Skeletal muscle tissue (tissue), 4 donors: ENCODE data around the gene BCL2L1. TPM values are rescaled to one million over a fixed set of nuclear protein-coding genes. Genes with fewer than 3 reads are reported as not detected.
A peak's percentile ranks its signal among the peaks of the same experiment; 100 is the strongest.

Experiments
- H3K27ac ChIP-seq: one replicate; pipeline ENCODE4 v1.7.0; 2013; ENCODE audit warnings: mild to moderate bottlenecking, low read depth, low read length, inconsistent platforms
- H3K27me3 ChIP-seq, 3 donors: one replicate each; pipeline ENCODE4 v1.7.0; 2013; ENCODE audit warnings: low read length in 3 of 3; ENCODE audit not compliant: control insufficient read depth in 3 of 3, insufficient read depth in 3 of 3
- H3K36me3 ChIP-seq, 3 donors: one replicate each; pipeline ENCODE4 v1.7.0; 2013; ENCODE audit warnings: low read length in 3 of 3; ENCODE audit not compliant: control insufficient read depth in 3 of 3, insufficient read depth in 3 of 3
- H3K4me1 ChIP-seq, 3 donors: one replicate each; pipeline ENCODE4 v1.7.0; 2013; ENCODE audit warnings: low read length in 3 of 3, mild to moderate bottlenecking in 3 of 3; ENCODE audit not compliant: control insufficient read depth in 3 of 3, insufficient read depth in 3 of 3
- H3K4me3 ChIP-seq, 3 donors: one replicate each; pipeline ENCODE4 v1.7.0; 2013; ENCODE audit warnings: low read length in 3 of 3
- H3K9ac ChIP-seq, 3 donors: one replicate each; pipeline ENCODE4 v1.7.0; 2013; ENCODE audit warnings: low read length in 3 of 3, mild to moderate bottlenecking in 3 of 3, moderate library complexity in 2 of 3, low read depth in 1 of 3
- H3K9me3 ChIP-seq, 3 donors: one replicate each; pipeline ENCODE4 v1.7.0; 2013; ENCODE audit warnings: low read length in 3 of 3; ENCODE audit not compliant: control insufficient read depth in 3 of 3
- total RNA-seq: library from RNA; depleted of rRNA; stranded (reverse); fragments of >200 nt; gene quantifications from one replicate; pipeline ENCODE4 v1.2.3, GENCODE V29; 2014
- donor health status: Osteomylitis.

Gene BCL2L1
- total RNA-seq, 1 donor from 2014 or later = 44.9 TPM

GRCh38 chr20:31667315-31668285 lies 55.1 kb downstream of the BCL2L1 start:
- Histone ChIP-seq H3K4me1 (peaks cover 69 to 77% (median 71%) of the 10 kb centered on the region in 3 donors), H3K9me3 (no peaks in the 10 kb centered on the region), H3K36me3 (peaks cover 5 to 17% (median 11%) of the 10 kb centered on the region in 3 donors), H3K27me3 (no peaks in the 10 kb centered on the region), H3K27ac (peak overlapping the region; percentile 68), H3K9ac (peak overlapping the region in 1 of 3 donors; percentile 28), H3K4me3 (no peak overlapping the region)

DNA sequence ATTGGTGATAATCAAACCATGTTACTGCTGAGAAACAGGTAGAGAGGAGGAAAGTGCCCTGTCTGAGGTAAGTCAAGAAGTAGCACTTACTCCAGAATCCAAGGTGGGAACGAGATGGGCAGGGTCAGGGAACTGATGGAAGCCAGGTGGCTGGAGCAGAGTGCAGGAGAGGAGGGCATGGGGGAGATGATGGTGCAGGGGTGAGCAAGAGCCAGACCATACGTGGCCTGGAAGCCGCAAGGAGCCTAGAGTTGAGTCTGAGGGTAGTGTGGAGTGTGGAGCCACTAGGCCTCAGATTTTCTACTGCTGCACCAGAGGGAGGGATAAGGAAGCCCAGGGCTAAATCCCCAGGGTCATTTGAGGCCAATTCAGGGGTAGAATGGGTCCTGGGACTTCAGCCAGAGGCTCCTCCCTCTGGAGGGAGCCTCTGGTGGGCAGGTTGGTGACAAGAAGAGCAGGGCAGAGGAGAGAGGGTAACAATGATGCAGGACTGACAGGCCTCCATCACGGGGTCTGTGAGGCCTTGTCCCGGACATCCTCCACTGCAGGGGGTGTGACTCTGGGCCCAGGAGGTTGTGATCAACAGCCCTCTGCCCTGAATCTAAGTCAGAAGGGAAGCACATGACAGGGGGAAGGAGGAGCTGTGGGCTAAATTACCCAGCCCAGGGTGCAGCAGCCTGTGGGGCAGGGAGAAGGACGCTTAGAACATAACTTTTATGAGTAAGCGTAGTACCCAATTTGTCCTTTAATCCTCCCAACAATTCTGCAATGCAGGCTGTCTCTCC lies 56.2 kb downstream of the BCL2L1 start:
- Histone ChIP-seq H3K4me1 (peaks cover 68 to 78% (median 73%) of the 10 kb centered on the region in 3 donors), H3K27me3 (no peaks in the 10 kb centered on the region), H3K9ac (peak overlapping the region; percentile 48 to 70 (median 51)), H3K27ac (peak overlapping the region; percentile 68), H3K4me3 (peak overlapping the region in 1 of 3 donors; percentile 22), H3K9me3 (no peaks in the 10 kb centered on the region), H3K36me3 (peaks cover 5 to 17% (median 11%) of the 10 kb centered on the region in 3 donors)

- Histone ChIP-seq H3K4me1 (peaks cover 64 to 74% (median 66%) of the 10 kb centered on the region in 3 donors), H3K27me3 (no peaks in the 10 kb centered on the region), H3K9ac (peak overlapping the region in 2 of 3 donors; percentile 30 to 70), H3K36me3 (peaks cover 5 to 17% (median 11%) of the 10 kb centered on the region in 3 donors), H3K27ac (peak overlapping the region; percentile 68), H3K9me3 (no peaks in the 10 kb centered on the region), H3K4me3 (no peak overlapping the region)
Measured at GRCh38 chr20:31665753-31666152, 56.9 kb downstream of the BCL2L1 start.

GRCh38 chr20:31664696-31665354 lies 57.8 kb downstream of the BCL2L1 start:
- peaks cover 5 to 17% (median 11%) of the 10 kb centered on the region in 3 donors for H3K36me3 ChIP-seq
- no peaks in the 10 kb centered on the region for H3K27me3 ChIP-seq
- peak overlapping the region in 1 of 3 donors; percentile 40 for H3K9ac ChIP-seq
- H3K4me3 ChIP-seq = no peak overlapping the region
- no peak overlapping the region for H3K27ac ChIP-seq
- H3K4me1 ChIP-seq = peaks cover 54 to 65% (median 57%) of the 10 kb centered on the region in 3 donors
- no peaks in the 10 kb centered on the region for H3K9me3 ChIP-seq

DNA sequence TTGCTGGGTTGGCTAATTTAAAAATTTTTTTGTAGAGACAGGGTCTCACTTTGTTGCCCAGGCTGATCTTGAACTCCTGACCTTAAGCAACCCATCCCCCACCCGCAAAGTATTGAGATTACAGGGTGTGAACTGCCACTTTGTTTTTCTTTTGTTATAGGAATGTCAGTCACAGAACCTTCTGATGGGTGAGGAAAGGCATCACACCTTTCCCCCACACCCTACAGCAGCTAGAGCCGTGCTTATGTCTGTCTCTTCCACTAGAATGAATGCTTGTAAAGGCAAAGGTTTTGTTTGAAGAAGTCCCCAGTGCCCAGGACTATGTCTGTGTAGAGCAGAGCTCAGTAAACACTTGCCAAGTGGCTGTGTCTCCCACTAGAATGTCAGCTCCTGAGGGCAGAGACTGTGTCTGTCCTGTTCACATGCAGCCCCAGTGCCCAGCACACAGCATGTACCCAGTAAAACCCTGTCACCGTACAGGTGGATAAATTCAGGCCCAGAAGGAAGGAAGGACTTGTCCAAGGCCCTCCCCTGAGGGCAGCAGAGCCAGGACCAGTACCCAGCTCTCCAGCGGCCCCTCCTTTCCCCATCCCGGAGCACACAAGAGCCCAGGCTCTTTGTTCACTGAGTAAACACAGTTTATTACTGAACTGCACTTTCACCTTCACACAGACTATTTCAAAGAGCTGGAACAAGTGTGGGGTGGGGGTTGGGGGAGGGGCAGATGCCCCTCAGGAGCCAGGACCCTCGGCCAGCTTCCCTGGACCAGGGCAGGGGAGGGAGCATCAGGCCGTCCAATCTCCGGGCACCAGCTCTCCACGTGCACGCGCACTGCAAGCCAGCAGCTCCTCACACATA lies 58.6 kb downstream of the BCL2L1 start:
- Histone ChIP-seq H3K4me3 (no peak overlapping the region), H3K9me3 (no peaks in the 10 kb centered on the region), H3K27ac (no peak overlapping the region), H3K4me1 (peaks cover 47 to 57% (median 49%) of the 10 kb centered on the region in 3 donors), H3K27me3 (no peaks in the 10 kb centered on the region), H3K36me3 (peaks cover 5 to 17% (median 11%) of the 10 kb centered on the region in 3 donors), H3K9ac (no peak overlapping the region)

GRCh38 chr20:31663524-31663837 lies 59.2 kb downstream of the BCL2L1 start:
- Histone ChIP-seq H3K9me3 (no peaks in the 10 kb centered on the region), H3K27me3 (no peaks in the 10 kb centered on the region), H3K4me1 (peaks cover 44 to 52% (median 49%) of the 10 kb centered on the region in 3 donors), H3K4me3 (no peak overlapping the region), H3K9ac (no peak overlapping the region), H3K27ac (no peak overlapping the region), H3K36me3 (peaks cover 5 to 17% (median 11%) of the 10 kb centered on the region in 3 donors)

DNA sequence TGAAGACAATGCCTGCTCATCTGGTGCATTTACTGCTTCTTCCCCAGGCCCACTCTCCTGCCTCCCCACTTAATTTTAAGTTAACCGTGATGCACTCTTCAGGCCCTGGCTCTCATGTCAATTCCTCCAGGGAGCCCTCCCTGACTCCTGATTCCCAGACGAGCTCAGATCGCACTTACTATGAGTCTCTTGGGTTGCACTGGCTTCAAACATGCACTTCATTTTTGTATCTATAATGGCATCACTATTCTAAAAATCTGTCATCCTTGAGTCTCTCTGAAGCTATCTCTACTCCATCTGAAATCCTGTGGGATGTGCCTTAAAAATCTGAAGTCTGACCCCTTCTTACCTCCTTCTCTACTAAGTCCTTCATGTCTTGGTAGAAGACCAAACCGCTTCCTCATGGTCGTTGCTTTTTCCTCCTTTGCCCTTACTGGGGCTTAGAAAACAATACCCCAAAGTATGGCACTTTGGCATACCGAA lies 60.3 kb downstream of the BCL2L1 start:
- peaks cover 37 to 44% (median 42%) of the 10 kb centered on the region in 3 donors for H3K4me1 ChIP-seq
- no peaks in the 10 kb centered on the region for H3K9me3 ChIP-seq
- peak overlapping the region in 1 of 3 donors; percentile 28 for H3K9ac ChIP-seq
- peaks cover 5 to 16% (median 11%) of the 10 kb centered on the region in 3 donors for H3K36me3 ChIP-seq
- no peak overlapping the region for H3K4me3 ChIP-seq
- no peaks in the 10 kb centered on the region for H3K27me3 ChIP-seq
- H3K27ac ChIP-seq = peak overlapping the region; percentile 32

- H3K27ac ChIP-seq = peak overlapping the region; percentile 32
- peaks cover 5 to 15% (median 11%) of the 10 kb centered on the region in 3 donors for H3K36me3 ChIP-seq
- no peaks in the 10 kb centered on the region for H3K9me3 ChIP-seq
- H3K4me3 ChIP-seq = peak overlapping the region; percentile 69 to 77 (median 72)
- H3K27me3 ChIP-seq = no peaks in the 10 kb centered on the region
- H3K9ac ChIP-seq = peak overlapping the region; percentile 71 to 79 (median 73)
- H3K4me1 ChIP-seq = peaks cover 32 to 39% (median 36%) of the 10 kb centered on the region in 3 donors
Measured at GRCh38 chr20:31661625-31662371, 60.9 kb downstream of the BCL2L1 start.
